ENCODE data around the gene TENT5C.

Gene TENT5C

GRCh38 chr1:117653732-117654492 lies 48.1 kb downstream of the TENT5C start:
- H3K27ac ChIP-seq (ENCODE audit: insufficient read depth, low read depth, low read length, poor library complexity, severe bottlenecking) = no peak overlapping the region
- no peaks in the 10 kb centered on the region for H3K36me3 ChIP-seq (ENCODE audit: control insufficient read depth, insufficient read depth, low read length)
- H3K9me3 ChIP-seq (ENCODE audit: control insufficient read depth, low read length) = no peaks in the 10 kb centered on the region
- H3K4me3 ChIP-seq (ENCODE audit: insufficient read depth, low read depth, low read length) = no peak overlapping the region
- H3K4me1 ChIP-seq (ENCODE audit: control insufficient read depth, insufficient read depth, low read length) = no peaks in the 10 kb centered on the region
- H3K27me3 ChIP-seq (ENCODE audit: control insufficient read depth, insufficient read depth, low read length, poor library complexity, severe bottlenecking) = no peaks in the 10 kb centered on the region
- 84 to 89% methylated on average over 11 of the region's 11 CpGs for WGBS, 2 experiments

- Histone ChIP-seq H3K4me1 (ENCODE audit: control insufficient read depth, insufficient read depth, low read length) (no peaks in the 10 kb centered on the region), H3K4me3 (ENCODE audit: insufficient read depth, low read depth, low read length) (no peak overlapping the region), H3K27ac (ENCODE audit: insufficient read depth, low read depth, low read length, poor library complexity, severe bottlenecking) (no peak overlapping the region), H3K36me3 (ENCODE audit: control insufficient read depth, insufficient read depth, low read length) (no peaks in the 10 kb centered on the region), H3K9me3 (ENCODE audit: control insufficient read depth, low read length) (no peaks in the 10 kb centered on the region), H3K27me3 (ENCODE audit: control insufficient read depth, insufficient read depth, low read length, poor library complexity, severe bottlenecking) (no peaks in the 10 kb centered on the region)
- 88 to 90% methylated on average over 6 of the region's 6 CpGs for WGBS, 2 experiments
These were observed 48.8 kb downstream of the TENT5C start for GRCh38 chr1:117654493-117655219.

- Histone ChIP-seq H3K4me3 (ENCODE audit: insufficient read depth, low read depth, low read length) (no peak overlapping the region), H3K36me3 (ENCODE audit: control insufficient read depth, insufficient read depth, low read length) (no peaks in the 10 kb centered on the region), H3K9me3 (ENCODE audit: control insufficient read depth, low read length) (no peaks in the 10 kb centered on the region), H3K27ac (ENCODE audit: insufficient read depth, low read depth, low read length, poor library complexity, severe bottlenecking) (no peak overlapping the region), H3K27me3 (ENCODE audit: control insufficient read depth, insufficient read depth, low read length, poor library complexity, severe bottlenecking) (no peaks in the 10 kb centered on the region), H3K4me1 (ENCODE audit: control insufficient read depth, insufficient read depth, low read length) (no peaks in the 10 kb centered on the region)
- 91 to 92% methylated on average over 12 of the region's 12 CpGs for WGBS, 2 experiments
These were observed 49.4 kb downstream of the TENT5C start for GRCh38 chr1:117655220-117655577.

GRCh38 chr1:117656202-117656641 lies 50.4 kb downstream of the TENT5C start:
- H3K9me3 ChIP-seq (ENCODE audit: control insufficient read depth, low read length) = no peaks in the 10 kb centered on the region
- no peak overlapping the region for H3K27ac ChIP-seq (ENCODE audit: insufficient read depth, low read depth, low read length, poor library complexity, severe bottlenecking)
- no peaks in the 10 kb centered on the region for H3K27me3 ChIP-seq (ENCODE audit: control insufficient read depth, insufficient read depth, low read length, poor library complexity, severe bottlenecking)
- H3K36me3 ChIP-seq (ENCODE audit: control insufficient read depth, insufficient read depth, low read length) = no peaks in the 10 kb centered on the region
- no peak overlapping the region for H3K4me3 ChIP-seq (ENCODE audit: insufficient read depth, low read depth, low read length)
- WGBS, 2 experiments = 88 to 92% methylated on average over 10 of the region's 10 CpGs
- no peaks in the 10 kb centered on the region for H3K4me1 ChIP-seq (ENCODE audit: control insufficient read depth, insufficient read depth, low read length)

GRCh38 chr1:117657031-117657430 lies 51.2 kb downstream of the TENT5C start:
- WGBS, 2 experiments = 46 to 59% methylated on average over 3 of the region's 3 CpGs
- no peaks in the 10 kb centered on the region for H3K4me1 ChIP-seq (ENCODE audit: control insufficient read depth, insufficient read depth, low read length)
- H3K27ac ChIP-seq (ENCODE audit: insufficient read depth, low read depth, low read length, poor library complexity, severe bottlenecking) = no peak overlapping the region
- H3K27me3 ChIP-seq (ENCODE audit: control insufficient read depth, insufficient read depth, low read length, poor library complexity, severe bottlenecking) = no peaks in the 10 kb centered on the region
- no peak overlapping the region for H3K4me3 ChIP-seq (ENCODE audit: insufficient read depth, low read depth, low read length)
- H3K36me3 ChIP-seq (ENCODE audit: control insufficient read depth, insufficient read depth, low read length) = no peaks in the 10 kb centered on the region
- H3K9me3 ChIP-seq (ENCODE audit: control insufficient read depth, low read length) = no peaks in the 10 kb centered on the region

GRCh38 chr1:117657949-117658660 lies 52.3 kb downstream of the TENT5C start:
- Histone ChIP-seq H3K4me1 (ENCODE audit: control insufficient read depth, insufficient read depth, low read length) (no peaks in the 10 kb centered on the region), H3K27ac (ENCODE audit: insufficient read depth, low read depth, low read length, poor library complexity, severe bottlenecking) (no peak overlapping the region)

GRCh38 chr1:117658676-117659075 lies 52.8 kb downstream of the TENT5C start:
- 93 to 94% methylated on average over 3 of the region's 3 CpGs for WGBS, 2 experiments
- Histone ChIP-seq H3K27me3 (ENCODE audit: control insufficient read depth, insufficient read depth, low read length, poor library complexity, severe bottlenecking) (no peaks in the 10 kb centered on the region), H3K27ac (ENCODE audit: insufficient read depth, low read depth, low read length, poor library complexity, severe bottlenecking) (no peak overlapping the region), H3K9me3 (ENCODE audit: control insufficient read depth, low read length) (no peaks in the 10 kb centered on the region), H3K4me1 (ENCODE audit: control insufficient read depth, insufficient read depth, low read length) (no peaks in the 10 kb centered on the region), H3K36me3 (ENCODE audit: control insufficient read depth, insufficient read depth, low read length) (no peaks in the 10 kb centered on the region), H3K4me3 (ENCODE audit: insufficient read depth, low read depth, low read length) (no peak overlapping the region)

More at GRCh38 chr1:117657949-117658660, 52.3 kb downstream of the TENT5C start:
- Histone ChIP-seq H3K27me3 (ENCODE audit: control insufficient read depth, insufficient read depth, low read length, poor library complexity, severe bottlenecking) (no peaks in the 10 kb centered on the region), H3K4me3 (ENCODE audit: insufficient read depth, low read depth, low read length) (no peak overlapping the region), H3K9me3 (ENCODE audit: control insufficient read depth, low read length) (no peaks in the 10 kb centered on the region), H3K36me3 (ENCODE audit: control insufficient read depth, insufficient read depth, low read length) (no peaks in the 10 kb centered on the region)
- 94 to 96% methylated on average over 5 of the region's 5 CpGs for WGBS, 2 experiments

GRCh38 chr1:117659550-117660270 lies 53.9 kb downstream of the TENT5C start:
- 77 to 78% methylated on average over 5 of the region's 6 CpGs for WGBS, 2 experiments
- Histone ChIP-seq H3K27ac (ENCODE audit: insufficient read depth, low read depth, low read length, poor library complexity, severe bottlenecking) (no peak overlapping the region), H3K9me3 (ENCODE audit: control insufficient read depth, low read length) (no peaks in the 10 kb centered on the region), H3K27me3 (ENCODE audit: control insufficient read depth, insufficient read depth, low read length, poor library complexity, severe bottlenecking) (no peaks in the 10 kb centered on the region), H3K36me3 (ENCODE audit: control insufficient read depth, insufficient read depth, low read length) (no peaks in the 10 kb centered on the region), H3K4me3 (ENCODE audit: insufficient read depth, low read depth, low read length) (no peak overlapping the region), H3K4me1 (ENCODE audit: control insufficient read depth, insufficient read depth, low read length) (no peaks in the 10 kb centered on the region)

GRCh38 chr1:117660271-117660965 lies 54.6 kb downstream of the TENT5C start:
- H3K36me3 ChIP-seq (ENCODE audit: control insufficient read depth, insufficient read depth, low read length) = no peaks in the 10 kb centered on the region
- no peak overlapping the region for H3K4me3 ChIP-seq (ENCODE audit: insufficient read depth, low read depth, low read length)
- WGBS, 2 experiments = 91 to 96% methylated on average over 3 to 4 of the region's 6 CpGs
- H3K9me3 ChIP-seq (ENCODE audit: control insufficient read depth, low read length) = no peaks in the 10 kb centered on the region
- H3K27ac ChIP-seq (ENCODE audit: insufficient read depth, low read depth, low read length, poor library complexity, severe bottlenecking) = no peak overlapping the region
- H3K4me1 ChIP-seq (ENCODE audit: control insufficient read depth, insufficient read depth, low read length) = no peaks in the 10 kb centered on the region
- H3K27me3 ChIP-seq (ENCODE audit: control insufficient read depth, insufficient read depth, low read length, poor library complexity, severe bottlenecking) = no peaks in the 10 kb centered on the region
